HEK293 (cell line): ENCODE measurements around the gene ELAPOR2.

ENCODE experiments used
- BCL11A ChIP-seq: fragments of 450-650 bp; formaldehyde crosslinking; IDR thresholded peaks from 2 replicates; pipeline ENCODE4 v1.5.1; 2016; ENCODE audit warnings: low read depth, missing biosample characterization, missing genetic modification characterization
- GLI4 ChIP-seq: fragments of 450-650 bp; formaldehyde crosslinking; IDR thresholded peaks from 2 replicates; pipeline ENCODE4 v1.5.1; 2016; ENCODE audit warnings: missing biosample characterization, missing genetic modification characterization
- HOXA7 ChIP-seq: sonication (generic); formaldehyde crosslinking; IDR thresholded peaks from 2 replicates; pipeline ENCODE4 v1.8.1; 2022; ENCODE audit warnings: missing genetic modification reagents, borderline replicate concordance
- HOXD13 ChIP-seq: sonication (generic); formaldehyde crosslinking; IDR thresholded peaks from 2 replicates; pipeline ENCODE4 v1.8.0; 2022; ENCODE audit warnings: missing genetic modification reagents, borderline replicate concordance
- KLF8 ChIP-seq: fragments of 450-650 bp; formaldehyde crosslinking; IDR thresholded peaks from 2 replicates; pipeline ENCODE4 v1.5.1; 2016; ENCODE audit warnings: missing biosample characterization, missing genetic modification characterization
- OVOL3 ChIP-seq: fragments of 450-650 bp; formaldehyde crosslinking; IDR thresholded peaks from 2 replicates; pipeline ENCODE4 v1.5.1; 2016; ENCODE audit warnings: missing biosample characterization, missing genetic modification characterization
- ZBTB48 ChIP-seq: fragments of 450-650 bp; formaldehyde crosslinking; IDR thresholded peaks from 2 replicates; pipeline ENCODE4 v1.5.1; 2016; ENCODE audit warnings: missing biosample characterization, missing genetic modification characterization
- ZNF133 ChIP-seq: fragments of 450-650 bp; formaldehyde crosslinking; IDR thresholded peaks from 2 replicates; pipeline ENCODE4 v1.5.1; 2016; ENCODE audit warnings: missing biosample characterization, missing genetic modification characterization
- ZNF174 ChIP-seq: fragments of 450-650 bp; formaldehyde crosslinking; IDR thresholded peaks from 2 replicates; pipeline ENCODE4 v1.5.0; 2017; ENCODE audit warnings: missing biosample characterization, mild to moderate bottlenecking, missing genetic modification characterization
- ZNF175 ChIP-seq: fragments of 450-650 bp; formaldehyde crosslinking; IDR thresholded peaks from 2 replicates; pipeline ENCODE4 v1.5.1; 2016; ENCODE audit warnings: missing biosample characterization, missing genetic modification characterization
- ZNF223 ChIP-seq: fragments of 450-650 bp; formaldehyde crosslinking; IDR thresholded peaks from 2 replicates; pipeline ENCODE4 v1.5.1; 2016; ENCODE audit warnings: missing biosample characterization, missing genetic modification characterization
- ZNF274 ChIP-seq, 2 experiments: fragments of 200-500 bp in 1 of 2; fragments of 450-650 bp in 1 of 2; sonication (Bioruptor generic) in 1 of 2; formaldehyde crosslinking in 1 of 2; IDR thresholded peaks; 2 replicates each; pipeline versions ENCODE4 v1.5.1 to v1.6.1; 2014 to 2016; ENCODE audit warnings: borderline replicate concordance in 1 of 2, inconsistent platforms in 1 of 2, low read length in 1 of 2, missing biosample characterization in 1 of 2, missing genetic modification characterization in 1 of 2
- ZNF324 ChIP-seq: fragments of 450-650 bp; formaldehyde crosslinking; IDR thresholded peaks from 2 replicates; pipeline ENCODE4 v1.5.1; 2016; ENCODE audit warnings: missing biosample characterization, missing genetic modification characterization
- ZNF501 ChIP-seq: fragments of 450-650 bp; formaldehyde crosslinking; IDR thresholded peaks from 2 replicates; pipeline ENCODE4 v1.5.1; 2016; ENCODE audit warnings: missing biosample characterization, missing genetic modification characterization
- ZNF510 ChIP-seq: fragments of 450-650 bp; formaldehyde crosslinking; IDR thresholded peaks from 2 replicates; pipeline ENCODE4 v1.5.1; 2018; ENCODE audit warnings: mild to moderate bottlenecking, missing genetic modification characterization, missing biosample characterization; ENCODE audit not compliant: insufficient replicate concordance
- ZNF610 ChIP-seq: fragments of 450-650 bp; formaldehyde crosslinking; IDR thresholded peaks from 2 replicates; pipeline ENCODE4 v1.5.1; 2016; ENCODE audit warnings: missing biosample characterization, missing genetic modification characterization, borderline replicate concordance
- ZNF629 ChIP-seq: fragments of 450-650 bp; formaldehyde crosslinking; IDR thresholded peaks from 2 replicates; pipeline ENCODE4 v1.5.1; 2017; ENCODE audit warnings: missing biosample characterization, missing genetic modification characterization
- ZNF747 ChIP-seq: fragments of 450-650 bp; formaldehyde crosslinking; IDR thresholded peaks from 2 replicates; pipeline ENCODE4 v1.5.1; 2016; ENCODE audit warnings: missing biosample characterization, missing genetic modification characterization
- ZNF777 ChIP-seq: fragments of 450-650 bp; formaldehyde crosslinking; IDR thresholded peaks from 2 replicates; pipeline ENCODE4 v1.5.1; 2017; ENCODE audit warnings: missing biosample characterization, missing genetic modification characterization, borderline replicate concordance
- TF ChIP-seq, protein P1 (sequence below): fragments of 450-650 bp; IDR thresholded peaks from 2 replicates; pipeline ENCODE4 v1.5.1; 2018; ENCODE audit warnings: missing biosample characterization, mild to moderate bottlenecking, missing genetic modification characterization
- TF ChIP-seq, protein P2 (sequence below): fragments of 450-650 bp; formaldehyde crosslinking; IDR thresholded peaks from 2 replicates; pipeline ENCODE4 v1.5.1; 2016; ENCODE audit warnings: missing biosample characterization, missing genetic modification characterization, borderline replicate concordance
- TF ChIP-seq, protein P3 (sequence below): fragments of 450-650 bp; formaldehyde crosslinking; IDR thresholded peaks from 2 replicates; pipeline ENCODE4 v1.5.1; 2017; ENCODE audit warnings: missing biosample characterization, mild to moderate bottlenecking, missing genetic modification characterization, moderate library complexity
- TF ChIP-seq, protein P4 (sequence below): fragments of 450-650 bp; formaldehyde crosslinking; IDR thresholded peaks from 2 replicates; pipeline ENCODE4 v1.5.1; 2016; ENCODE audit warnings: missing biosample characterization, missing genetic modification characterization, borderline replicate concordance
- TF ChIP-seq, protein P5 (sequence below): fragments of 450-650 bp; formaldehyde crosslinking; IDR thresholded peaks from 2 replicates; pipeline ENCODE4 v1.5.1; 2016; ENCODE audit warnings: missing biosample characterization, missing genetic modification characterization
- TF ChIP-seq, protein P6 (sequence below): fragments of 450-650 bp; formaldehyde crosslinking; IDR thresholded peaks from 2 replicates; pipeline ENCODE4 v1.5.1; 2016; ENCODE audit warnings: missing biosample characterization, missing genetic modification characterization
- TF ChIP-seq, protein P7 (sequence below): fragments of 450-650 bp; formaldehyde crosslinking; IDR thresholded peaks from 2 replicates; pipeline ENCODE4 v1.5.1; 2016; ENCODE audit warnings: missing biosample characterization, missing genetic modification characterization

The ELAPOR2 gene

DNA sequence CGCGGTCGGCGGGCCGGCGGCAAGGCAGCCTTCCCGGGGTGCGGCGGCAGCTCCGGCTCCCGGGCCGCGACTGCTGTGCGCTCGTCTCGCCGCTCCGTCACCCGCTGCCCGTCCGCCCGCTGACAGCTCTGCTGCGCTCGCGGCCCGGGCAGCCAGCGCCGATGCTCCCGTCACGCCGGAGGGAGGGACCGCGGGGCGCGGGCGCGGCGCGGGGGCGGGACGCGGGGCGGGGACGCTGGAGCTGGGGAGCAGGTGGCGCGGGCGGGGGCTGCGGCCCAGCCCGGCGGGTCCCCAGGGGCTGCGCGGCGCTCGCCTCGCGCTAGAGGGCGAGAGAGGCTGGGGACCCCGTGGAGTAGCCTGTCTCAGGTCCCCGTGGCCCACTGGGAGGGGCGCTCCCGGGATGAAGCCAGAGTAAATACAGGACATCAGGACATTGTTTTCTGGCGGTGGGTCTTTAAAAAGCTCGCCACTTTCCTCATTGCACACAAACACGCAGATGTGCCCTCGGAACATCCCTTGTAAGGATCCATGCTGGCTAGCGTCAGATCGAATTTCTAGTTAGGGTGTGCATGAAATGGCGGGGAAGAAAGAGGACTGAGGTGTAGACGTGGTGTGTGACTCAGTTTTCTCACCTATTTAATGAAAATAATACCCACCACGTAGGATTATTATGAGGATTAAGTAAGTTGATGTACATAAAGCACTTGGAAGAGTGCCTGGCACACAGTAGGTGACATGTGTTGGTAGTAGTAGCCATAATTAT, at the start of gene ELAPOR2 (continued):
- TF ChIP-seq, protein P1, sequence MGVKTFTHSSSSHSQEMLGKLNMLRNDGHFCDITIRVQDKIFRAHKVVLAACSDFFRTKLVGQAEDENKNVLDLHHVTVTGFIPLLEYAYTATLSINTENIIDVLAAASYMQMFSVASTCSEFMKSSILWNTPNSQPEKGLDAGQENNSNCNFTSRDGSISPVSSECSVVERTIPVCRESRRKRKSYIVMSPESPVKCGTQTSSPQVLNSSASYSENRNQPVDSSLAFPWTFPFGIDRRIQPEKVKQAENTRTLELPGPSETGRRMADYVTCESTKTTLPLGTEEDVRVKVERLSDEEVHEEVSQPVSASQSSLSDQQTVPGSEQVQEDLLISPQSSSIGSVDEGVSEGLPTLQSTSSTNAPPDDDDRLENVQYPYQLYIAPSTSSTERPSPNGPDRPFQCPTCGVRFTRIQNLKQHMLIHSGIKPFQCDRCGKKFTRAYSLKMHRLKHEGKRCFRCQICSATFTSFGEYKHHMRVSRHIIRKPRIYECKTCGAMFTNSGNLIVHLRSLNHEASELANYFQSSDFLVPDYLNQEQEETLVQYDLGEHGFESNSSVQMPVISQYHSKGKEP (tag by site-specific recombination): no peak
- TF ChIP-seq ZNF324 (tag by site-specific recombination) (no peak), ZNF747 (tag by site-specific recombination) (no peak), ZNF610 (tag by site-specific recombination) (0 out of 2 replicates have a peak, but pooled peaks have one; percentile 25), ZBTB48 (peak; percentile 65; the same call in 1 of the 2 replicates), ZNF510 (no peak), ZNF174 (no peak), ZNF501 (tag by site-specific recombination) (peak; percentile 41; the same call in 1 of the 2 replicates), BCL11A (tag by site-specific recombination) (no peak), HOXA7 (CRISPR knock-in tag) (no peak), OVOL3 (no peak), KLF8 (tag by site-specific recombination) (peak; percentile 56; the same call in 1 of the 2 replicates), ZNF777 (no peak; the same call in 1 of the 2 replicates), GLI4 (tag by site-specific recombination) (no peak), ZNF223 (no peak), ZNF133 (tag by site-specific recombination) (no peak), HOXD13 (CRISPR knock-in tag) (no peak), ZNF274 (IDR thresholded peaks at IDR 0.05; ENCODE audit: low read length) (no peak), ZNF274 (tag by site-specific recombination; IDR thresholded peaks at IDR 0.05; ENCODE audit: borderline replicate concordance) (no peak), ZNF629 (no peak), ZNF175 (tag by site-specific recombination) (no peak)
- TF ChIP-seq, protein P2, sequence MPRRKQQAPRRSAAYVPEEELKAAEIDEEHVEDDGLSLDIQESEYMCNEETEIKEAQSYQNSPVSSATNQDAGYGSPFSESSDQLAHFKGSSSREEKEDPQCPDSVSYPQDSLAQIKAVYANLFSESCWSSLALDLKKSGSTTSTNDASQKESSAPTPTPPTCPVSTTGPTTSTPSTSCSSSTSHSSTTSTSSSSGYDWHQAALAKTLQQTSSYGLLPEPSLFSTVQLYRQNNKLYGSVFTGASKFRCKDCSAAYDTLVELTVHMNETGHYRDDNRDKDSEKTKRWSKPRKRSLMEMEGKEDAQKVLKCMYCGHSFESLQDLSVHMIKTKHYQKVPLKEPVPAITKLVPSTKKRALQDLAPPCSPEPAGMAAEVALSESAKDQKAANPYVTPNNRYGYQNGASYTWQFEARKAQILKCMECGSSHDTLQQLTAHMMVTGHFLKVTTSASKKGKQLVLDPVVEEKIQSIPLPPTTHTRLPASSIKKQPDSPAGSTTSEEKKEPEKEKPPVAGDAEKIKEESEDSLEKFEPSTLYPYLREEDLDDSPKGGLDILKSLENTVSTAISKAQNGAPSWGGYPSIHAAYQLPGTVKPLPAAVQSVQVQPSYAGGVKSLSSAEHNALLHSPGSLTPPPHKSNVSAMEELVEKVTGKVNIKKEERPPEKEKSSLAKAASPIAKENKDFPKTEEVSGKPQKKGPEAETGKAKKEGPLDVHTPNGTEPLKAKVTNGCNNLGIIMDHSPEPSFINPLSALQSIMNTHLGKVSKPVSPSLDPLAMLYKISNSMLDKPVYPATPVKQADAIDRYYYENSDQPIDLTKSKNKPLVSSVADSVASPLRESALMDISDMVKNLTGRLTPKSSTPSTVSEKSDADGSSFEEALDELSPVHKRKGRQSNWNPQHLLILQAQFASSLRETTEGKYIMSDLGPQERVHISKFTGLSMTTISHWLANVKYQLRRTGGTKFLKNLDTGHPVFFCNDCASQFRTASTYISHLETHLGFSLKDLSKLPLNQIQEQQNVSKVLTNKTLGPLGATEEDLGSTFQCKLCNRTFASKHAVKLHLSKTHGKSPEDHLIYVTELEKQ (tag by site-specific recombination): no peak
- TF ChIP-seq, protein P3, sequence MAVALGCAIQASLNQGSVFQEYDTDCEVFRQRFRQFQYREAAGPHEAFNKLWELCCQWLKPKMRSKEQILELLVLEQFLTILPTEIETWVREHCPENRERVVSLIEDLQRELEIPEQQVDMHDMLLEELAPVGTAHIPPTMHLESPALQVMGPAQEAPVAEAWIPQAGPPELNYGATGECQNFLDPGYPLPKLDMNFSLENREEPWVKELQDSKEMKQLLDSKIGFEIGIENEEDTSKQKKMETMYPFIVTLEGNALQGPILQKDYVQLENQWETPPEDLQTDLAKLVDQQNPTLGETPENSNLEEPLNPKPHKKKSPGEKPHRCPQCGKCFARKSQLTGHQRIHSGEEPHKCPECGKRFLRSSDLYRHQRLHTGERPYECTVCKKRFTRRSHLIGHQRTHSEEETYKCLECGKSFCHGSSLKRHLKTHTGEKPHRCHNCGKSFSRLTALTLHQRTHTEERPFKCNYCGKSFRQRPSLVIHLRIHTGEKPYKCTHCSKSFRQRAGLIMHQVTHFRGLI (tag by site-specific recombination): no peak
- TF ChIP-seq, protein P4, sequence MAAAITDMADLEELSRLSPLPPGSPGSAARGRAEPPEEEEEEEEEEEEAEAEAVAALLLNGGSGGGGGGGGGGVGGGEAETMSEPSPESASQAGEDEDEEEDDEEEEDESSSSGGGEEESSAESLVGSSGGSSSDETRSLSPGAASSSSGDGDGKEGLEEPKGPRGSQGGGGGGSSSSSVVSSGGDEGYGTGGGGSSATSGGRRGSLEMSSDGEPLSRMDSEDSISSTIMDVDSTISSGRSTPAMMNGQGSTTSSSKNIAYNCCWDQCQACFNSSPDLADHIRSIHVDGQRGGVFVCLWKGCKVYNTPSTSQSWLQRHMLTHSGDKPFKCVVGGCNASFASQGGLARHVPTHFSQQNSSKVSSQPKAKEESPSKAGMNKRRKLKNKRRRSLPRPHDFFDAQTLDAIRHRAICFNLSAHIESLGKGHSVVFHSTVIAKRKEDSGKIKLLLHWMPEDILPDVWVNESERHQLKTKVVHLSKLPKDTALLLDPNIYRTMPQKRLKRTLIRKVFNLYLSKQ (tag by site-specific recombination): no peak
- TF ChIP-seq, protein P5, sequence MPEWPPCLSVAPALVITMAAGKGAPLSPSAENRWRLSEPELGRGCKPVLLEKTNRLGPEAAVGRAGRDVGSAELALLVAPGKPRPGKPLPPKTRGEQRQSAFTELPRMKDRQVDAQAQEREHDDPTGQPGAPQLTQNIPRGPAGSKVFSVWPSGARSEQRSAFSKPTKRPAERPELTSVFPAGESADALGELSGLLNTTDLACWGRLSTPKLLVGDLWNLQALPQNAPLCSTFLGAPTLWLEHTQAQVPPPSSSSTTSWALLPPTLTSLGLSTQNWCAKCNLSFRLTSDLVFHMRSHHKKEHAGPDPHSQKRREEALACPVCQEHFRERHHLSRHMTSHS (tag by site-specific recombination): no peak
- TF ChIP-seq, protein P6, sequence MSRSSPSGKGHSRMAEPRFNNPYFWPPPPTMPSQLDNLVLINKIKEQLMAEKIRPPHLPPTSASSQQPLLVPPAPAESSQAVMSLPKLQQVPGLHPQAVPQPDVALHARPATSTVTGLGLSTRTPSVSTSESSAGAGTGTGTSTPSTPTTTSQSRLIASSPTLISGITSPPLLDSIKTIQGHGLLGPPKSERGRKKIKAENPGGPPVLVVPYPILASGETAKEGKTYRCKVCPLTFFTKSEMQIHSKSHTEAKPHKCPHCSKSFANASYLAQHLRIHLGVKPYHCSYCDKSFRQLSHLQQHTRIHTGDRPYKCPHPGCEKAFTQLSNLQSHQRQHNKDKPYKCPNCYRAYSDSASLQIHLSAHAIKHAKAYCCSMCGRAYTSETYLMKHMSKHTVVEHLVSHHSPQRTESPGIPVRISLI (tag by site-specific recombination): no peak
- TF ChIP-seq, protein P7, sequence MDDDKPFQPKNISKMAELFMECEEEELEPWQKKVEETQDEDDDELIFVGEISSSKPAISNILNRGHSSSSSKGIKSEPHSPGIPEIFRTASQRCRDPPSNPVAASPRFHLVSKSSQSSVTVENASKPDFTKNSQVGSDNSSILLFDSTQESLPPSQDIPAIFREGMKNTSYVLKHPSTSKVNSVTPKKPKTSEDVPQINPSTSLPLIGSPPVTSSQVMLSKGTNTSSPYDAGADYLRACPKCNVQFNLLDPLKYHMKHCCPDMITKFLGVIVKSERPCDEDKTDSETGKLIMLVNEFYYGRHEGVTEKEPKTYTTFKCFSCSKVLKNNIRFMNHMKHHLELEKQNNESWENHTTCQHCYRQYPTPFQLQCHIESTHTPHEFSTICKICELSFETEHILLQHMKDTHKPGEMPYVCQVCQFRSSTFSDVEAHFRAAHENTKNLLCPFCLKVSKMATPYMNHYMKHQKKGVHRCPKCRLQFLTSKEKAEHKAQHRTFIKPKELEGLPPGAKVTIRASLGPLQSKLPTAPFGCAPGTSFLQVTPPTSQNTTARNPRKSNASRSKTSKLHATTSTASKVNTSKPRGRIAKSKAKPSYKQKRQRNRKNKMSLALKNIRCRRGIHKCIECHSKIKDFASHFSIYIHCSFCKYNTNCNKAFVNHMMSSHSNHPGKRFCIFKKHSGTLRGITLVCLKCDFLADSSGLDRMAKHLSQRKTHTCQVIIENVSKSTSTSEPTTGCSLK (tag by site-specific recombination): no peak
